COLO829 (cell line): ENCODE measurements around the gene NR1H2.
"Not testable (repeated sequence)": the region's sequence is repeated elsewhere in the genome, so short reads cannot be mapped to it uniquely, and the experiment has no call there.

Experiments
- DNase-seq: peaks from one replicate; pipeline ENCODE4 v3.0.0; 2012; ENCODE audit warnings: low spot score

Gene NR1H2

GRCh38 chr19:50347089-50347581, 29.1 kb upstream of the NR1H2 start:
- not testable (repeated sequence) for DNase-seq

GRCh38 chr19:50349277-50350057, 26.8 kb upstream of the NR1H2 start:
- no peak for DNase-seq

DNA sequence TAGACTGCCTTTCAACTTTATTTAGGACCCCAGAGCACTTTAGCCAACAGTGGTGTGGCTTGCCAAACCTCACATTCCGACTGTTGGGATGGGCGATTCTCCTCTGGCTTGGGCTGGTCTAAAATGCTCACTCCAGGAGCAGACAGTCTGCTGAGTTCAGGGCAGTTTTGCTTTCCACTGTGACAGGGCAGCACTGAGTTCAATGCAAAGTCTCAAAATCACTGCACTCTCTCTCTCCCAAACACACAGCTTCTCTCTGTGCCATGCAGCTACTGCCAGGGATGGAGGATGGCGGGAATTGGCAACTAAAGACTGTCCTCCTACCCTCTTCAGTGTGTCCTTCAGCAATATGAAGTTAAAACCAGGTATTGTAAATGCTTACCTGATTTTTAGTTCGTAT, 24.0 kb upstream of the NR1H2 start:
- DNase-seq: no peak

DNA sequence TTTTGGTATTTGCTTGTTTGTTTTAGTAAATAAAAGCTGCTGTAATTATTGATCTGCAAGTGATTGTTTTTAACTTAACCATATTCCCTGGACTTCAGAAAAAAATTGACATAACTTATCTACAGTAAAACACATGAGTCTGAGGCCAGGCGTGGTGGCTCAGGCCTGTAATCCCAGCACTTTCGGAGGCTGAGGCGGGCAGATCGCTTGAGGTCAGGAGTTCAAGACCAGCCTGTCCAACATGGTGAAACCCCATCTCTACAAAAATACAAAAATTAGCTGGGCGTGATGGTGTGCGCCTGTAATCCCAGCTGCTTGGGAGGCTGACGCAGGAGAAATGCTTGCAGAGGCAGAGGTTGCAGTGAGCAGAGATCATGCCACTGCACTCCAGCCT, 22.8 kb upstream of the NR1H2 start:
- DNase-seq: not testable (repeated sequence)

DNA sequence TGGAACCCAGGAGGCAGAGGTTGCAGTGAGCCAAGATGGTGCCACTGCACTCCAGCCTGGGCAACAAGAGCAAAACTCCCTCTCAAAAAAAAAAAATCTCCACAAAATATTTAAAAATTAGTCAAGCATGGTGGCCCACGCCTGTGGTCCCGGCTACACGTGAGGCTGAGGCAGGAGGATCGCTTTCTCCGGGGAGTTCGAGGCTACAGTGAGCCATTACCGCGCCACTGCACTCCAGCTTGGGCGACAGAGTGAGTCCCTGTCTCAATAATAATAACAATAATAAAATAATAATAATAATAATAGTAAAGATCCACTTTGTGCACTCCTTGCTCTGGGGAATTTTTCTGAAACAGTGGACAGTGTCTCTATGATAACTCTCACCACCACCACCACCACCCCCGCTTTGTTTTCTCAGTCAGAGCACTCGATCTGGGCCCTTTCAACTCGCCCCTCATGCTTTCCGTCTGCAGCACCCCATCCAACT, 19.5 kb upstream of the NR1H2 start:
- no peak for DNase-seq

DNA sequence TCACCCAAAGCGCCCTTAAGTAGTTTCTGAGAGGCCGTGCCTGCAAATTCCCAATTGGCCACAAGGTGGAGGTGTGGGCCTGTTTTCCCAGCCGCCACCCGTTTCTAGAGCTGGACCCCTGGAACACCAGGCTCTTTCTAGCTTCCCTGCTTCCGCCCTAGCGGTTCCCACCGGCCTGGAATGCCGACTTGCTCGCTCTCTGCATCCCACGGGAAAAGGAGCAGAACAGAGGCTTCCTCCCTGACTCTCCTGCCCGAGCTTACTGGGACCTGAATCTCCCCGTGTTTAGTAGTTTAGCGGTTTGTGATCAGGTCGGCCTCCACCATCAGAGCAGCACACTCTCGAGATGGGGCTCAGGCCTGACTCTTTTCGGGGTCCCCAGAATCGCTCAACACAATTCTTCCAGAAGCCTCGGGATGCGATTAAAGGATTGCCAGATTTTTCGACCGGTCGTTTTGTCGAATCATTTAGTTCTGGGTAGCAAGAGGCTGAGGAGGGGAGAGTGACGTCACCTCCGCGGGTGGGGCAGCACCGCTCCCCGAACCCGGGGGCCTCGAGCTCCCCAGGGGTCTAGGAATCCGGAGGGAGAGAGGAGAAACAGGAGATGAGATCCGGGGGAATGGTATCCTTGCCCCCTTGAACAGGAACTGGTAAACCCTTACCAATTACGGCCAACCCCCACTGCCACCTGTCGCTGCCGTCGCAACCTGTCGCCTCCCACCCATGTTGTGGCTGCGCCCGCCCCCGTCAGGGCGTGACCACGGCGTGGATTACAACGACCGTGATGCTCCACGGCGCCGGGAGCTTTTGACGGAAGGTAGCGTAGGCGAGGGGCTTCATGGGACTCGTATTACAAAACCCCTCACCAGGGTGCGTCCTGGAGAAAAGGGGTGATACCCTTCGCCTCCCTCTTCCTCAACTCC, 18.8 kb upstream of the NR1H2 start:
- DNase-seq: peak; percentile 49

DNA sequence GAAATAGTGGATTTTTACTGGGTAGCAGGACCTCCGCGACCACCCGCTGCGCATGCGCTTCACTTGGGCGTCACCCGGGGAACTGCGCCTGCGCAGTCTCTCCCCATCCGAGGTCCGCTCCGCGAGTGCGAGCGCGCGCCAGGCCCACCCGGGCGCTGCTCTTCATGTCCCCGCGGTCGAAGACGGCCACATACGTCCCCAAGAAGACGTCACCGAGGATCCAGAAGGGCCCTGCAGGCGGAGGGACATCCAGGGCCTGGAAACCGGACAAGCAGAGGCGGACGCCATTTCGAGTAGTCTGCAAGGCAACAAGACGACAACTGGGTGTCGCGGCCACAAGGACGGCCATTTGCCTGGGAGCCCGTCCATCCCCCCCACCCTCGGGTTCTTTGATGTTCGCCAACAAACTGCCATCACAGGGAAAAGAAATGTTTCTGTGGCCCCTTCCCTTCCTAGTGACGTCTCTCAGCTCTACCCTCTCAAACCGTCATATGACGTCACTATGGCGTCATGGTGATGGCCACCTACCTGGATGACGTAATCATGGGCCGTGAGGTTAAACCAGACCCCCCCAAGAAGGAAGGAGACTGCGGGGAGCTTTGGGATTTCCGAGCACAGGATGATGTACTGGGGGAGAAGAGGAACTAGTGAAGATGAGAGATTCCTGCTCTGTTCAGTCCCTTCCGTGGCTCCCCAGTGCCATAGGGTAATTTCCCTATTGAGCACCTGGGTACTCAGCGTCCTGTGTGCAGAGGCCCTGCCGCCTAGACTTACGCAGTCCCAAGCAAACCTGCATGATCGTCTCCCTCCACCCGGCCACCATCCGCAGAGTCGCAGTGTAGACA, 17.6 kb upstream of the NR1H2 start:
- peak; percentile 97 for DNase-seq

DNA sequence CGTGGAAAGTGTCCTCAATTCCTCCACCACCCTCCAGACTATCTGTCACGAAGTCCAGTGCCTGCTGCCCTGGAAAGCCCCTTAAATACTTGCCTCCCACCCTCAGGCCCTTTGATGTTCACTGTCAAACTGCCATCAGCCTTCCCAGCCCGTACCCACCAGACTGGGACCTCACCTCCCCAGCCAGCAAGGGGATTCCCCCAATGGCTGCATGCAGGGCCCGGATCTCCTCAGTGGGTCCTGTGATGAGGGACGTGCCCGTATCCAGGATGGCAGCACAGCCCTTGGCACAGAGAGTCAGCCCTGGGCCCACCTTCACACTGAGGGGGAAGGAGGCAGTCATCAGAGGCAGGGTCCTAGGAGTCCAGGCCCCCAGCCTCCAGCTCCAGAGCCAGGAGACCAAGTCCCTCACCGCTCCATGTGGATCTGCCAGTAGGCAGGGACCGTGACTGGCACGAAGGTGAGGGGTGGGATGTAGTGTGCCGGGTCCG, 16.9 kb upstream of the NR1H2 start:
- no peak for DNase-seq

GRCh38 chr19:50361290-50362029, 14.8 kb upstream of the NR1H2 start:
- peak; percentile 23 for DNase-seq

- no peak for DNase-seq
Measured at GRCh38 chr19:50362030-50362412, 14.2 kb upstream of the NR1H2 start.

GRCh38 chr19:50362656-50363424, 13.4 kb upstream of the NR1H2 start:
- DNase-seq: no peak

GRCh38 chr19:50365434-50366306, 10.6 kb upstream of the NR1H2 start, which contains the start of gene NAPSA:
Gene NAPSA (minus strand): TSS chr19:50365639. CDS start chr19:50365621, 18 bp downstream.
- no peak for DNase-seq

GRCh38 chr19:50368649-50369570, 7.3 kb upstream of the NR1H2 start:
- peak; percentile 93 for DNase-seq

DNA sequence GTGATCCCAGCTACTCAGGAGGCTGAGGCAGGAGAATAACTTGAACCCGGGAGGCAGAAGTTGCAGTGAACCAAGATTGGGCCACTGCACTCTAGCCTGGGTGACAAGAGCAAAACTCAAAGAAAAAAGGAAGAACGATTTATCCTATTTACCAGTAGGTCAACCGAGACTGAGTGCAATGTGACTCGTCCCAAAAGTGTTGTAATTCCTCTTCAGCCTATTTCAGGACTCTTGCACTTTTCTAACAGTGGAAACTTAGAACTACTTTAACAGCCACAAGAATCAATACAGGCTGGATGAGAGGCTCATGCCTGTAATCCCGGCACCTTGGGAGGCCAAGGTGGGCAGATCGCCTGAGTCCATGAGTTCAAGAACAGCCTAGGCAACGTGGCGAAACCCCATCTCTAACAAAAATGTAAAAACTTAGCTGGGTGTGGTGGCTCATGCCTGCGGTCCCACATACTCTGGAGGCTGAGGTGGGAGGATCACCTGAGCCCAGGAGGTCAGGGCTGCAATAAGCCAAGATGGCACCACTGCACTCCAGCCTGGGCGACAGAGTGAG, 4.3 kb upstream of the NR1H2 start:
- DNase-seq: no peak

- no peak for DNase-seq
Measured at GRCh38 chr19:50377051-50377461, 799 bp downstream of the NR1H2 start.

DNA sequence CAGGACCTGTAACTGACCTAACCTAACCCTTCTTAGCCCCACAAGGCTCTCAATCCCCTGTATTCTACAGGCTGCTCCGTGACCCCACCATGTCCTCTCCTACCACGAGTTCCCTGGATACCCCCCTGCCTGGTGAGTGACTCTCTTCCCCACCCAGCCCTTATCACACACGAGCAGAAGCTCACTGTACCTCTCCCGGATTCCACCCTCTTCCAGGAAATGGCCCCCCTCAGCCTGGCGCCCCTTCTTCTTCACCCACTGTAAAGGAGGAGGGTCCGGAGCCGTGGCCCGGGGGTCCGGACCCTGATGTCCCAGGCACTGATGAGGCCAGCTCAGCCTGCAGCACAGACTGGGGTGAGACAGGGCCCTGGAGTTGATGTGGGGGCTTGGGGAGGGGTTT, 1.3 kb downstream of the NR1H2 start:
- no peak for DNase-seq

DNA sequence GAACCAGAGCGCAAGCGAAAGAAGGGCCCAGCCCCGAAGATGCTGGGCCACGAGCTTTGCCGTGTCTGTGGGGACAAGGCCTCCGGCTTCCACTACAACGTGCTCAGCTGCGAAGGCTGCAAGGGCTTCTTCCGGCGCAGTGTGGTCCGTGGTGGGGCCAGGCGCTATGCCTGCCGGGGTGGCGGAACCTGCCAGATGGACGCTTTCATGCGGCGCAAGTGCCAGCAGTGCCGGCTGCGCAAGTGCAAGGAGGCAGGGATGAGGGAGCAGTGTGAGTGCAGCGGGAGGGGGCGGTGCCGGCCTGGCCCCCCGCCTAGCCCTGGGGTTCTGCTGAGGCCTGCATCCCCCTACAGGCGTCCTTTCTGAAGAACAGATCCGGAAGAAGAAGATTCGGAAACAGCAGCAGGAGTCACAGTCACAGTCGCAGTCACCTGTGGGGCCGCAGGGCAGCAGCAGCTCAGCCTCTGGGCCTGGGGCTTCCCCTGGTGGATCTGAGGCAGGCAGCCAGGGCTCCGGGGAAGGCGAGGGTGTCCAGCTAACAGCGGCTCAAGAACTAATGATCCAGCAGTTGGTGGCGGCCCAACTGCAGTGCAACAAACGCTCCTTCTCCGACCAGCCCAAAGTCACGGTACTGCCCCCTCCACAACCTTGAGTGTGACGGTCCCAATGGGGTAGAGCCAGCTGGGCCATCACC, 2.1 kb downstream of the NR1H2 start:
- no peak for DNase-seq
